ENCODE data around the gene USP54. TPM values are rescaled to one million over a fixed set of nuclear protein-coding genes. Genes with fewer than 3 reads are reported as not detected.

USP54 gene
- total RNA-seq, 1 experiment from 2014 or later, result 32.8 TPM

- no peaks in the 10 kb centered on the region for H3K36me3 ChIP-seq (ENCODE audit: control insufficient read depth, insufficient read depth, low read length)
- DNase-seq (ENCODE audit: low read depth, low spot score), result no peak
- H3K4me3 ChIP-seq (ENCODE audit: low read depth in 2 of 2, low read length in 2 of 2), result no peak overlapping the region
- no peaks in the 10 kb centered on the region for H3K9me3 ChIP-seq (ENCODE audit: control insufficient read depth, insufficient read depth, low read depth, low read length)
- no peak overlapping the region for H3K27ac ChIP-seq (ENCODE audit: low read length)
- no TSS peak for BruUV-seq (replicated peaks)
- ATAC-seq, result no peak
- no peaks in the 10 kb centered on the region for H3K4me1 ChIP-seq (ENCODE audit: control insufficient read depth, insufficient read depth, low read length)
- in situ Hi-C loops (cut with HindIII; ENCODE audit: low pct_unique_long_range_greater_than_20kb, low sequenced_read_pairs) (no loop called here), intact Hi-C loops (cut with micrococcal nuclease; ENCODE audit: unreplicated experiment) (no loop called here)
- H3K27me3 ChIP-seq (ENCODE audit: control insufficient read depth, insufficient read depth, low read length), result no peaks in the 10 kb centered on the region
- ChIA-PET CTCF (no interaction called here), POLR2A (no interaction called here)
- TF ChIP-seq, protein P1, sequence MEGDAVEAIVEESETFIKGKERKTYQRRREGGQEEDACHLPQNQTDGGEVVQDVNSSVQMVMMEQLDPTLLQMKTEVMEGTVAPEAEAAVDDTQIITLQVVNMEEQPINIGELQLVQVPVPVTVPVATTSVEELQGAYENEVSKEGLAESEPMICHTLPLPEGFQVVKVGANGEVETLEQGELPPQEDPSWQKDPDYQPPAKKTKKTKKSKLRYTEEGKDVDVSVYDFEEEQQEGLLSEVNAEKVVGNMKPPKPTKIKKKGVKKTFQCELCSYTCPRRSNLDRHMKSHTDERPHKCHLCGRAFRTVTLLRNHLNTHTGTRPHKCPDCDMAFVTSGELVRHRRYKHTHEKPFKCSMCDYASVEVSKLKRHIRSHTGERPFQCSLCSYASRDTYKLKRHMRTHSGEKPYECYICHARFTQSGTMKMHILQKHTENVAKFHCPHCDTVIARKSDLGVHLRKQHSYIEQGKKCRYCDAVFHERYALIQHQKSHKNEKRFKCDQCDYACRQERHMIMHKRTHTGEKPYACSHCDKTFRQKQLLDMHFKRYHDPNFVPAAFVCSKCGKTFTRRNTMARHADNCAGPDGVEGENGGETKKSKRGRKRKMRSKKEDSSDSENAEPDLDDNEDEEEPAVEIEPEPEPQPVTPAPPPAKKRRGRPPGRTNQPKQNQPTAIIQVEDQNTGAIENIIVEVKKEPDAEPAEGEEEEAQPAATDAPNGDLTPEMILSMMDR (IDR thresholded peaks at IDR 0.05), result no peak
- TF ChIP-seq, protein P2, sequence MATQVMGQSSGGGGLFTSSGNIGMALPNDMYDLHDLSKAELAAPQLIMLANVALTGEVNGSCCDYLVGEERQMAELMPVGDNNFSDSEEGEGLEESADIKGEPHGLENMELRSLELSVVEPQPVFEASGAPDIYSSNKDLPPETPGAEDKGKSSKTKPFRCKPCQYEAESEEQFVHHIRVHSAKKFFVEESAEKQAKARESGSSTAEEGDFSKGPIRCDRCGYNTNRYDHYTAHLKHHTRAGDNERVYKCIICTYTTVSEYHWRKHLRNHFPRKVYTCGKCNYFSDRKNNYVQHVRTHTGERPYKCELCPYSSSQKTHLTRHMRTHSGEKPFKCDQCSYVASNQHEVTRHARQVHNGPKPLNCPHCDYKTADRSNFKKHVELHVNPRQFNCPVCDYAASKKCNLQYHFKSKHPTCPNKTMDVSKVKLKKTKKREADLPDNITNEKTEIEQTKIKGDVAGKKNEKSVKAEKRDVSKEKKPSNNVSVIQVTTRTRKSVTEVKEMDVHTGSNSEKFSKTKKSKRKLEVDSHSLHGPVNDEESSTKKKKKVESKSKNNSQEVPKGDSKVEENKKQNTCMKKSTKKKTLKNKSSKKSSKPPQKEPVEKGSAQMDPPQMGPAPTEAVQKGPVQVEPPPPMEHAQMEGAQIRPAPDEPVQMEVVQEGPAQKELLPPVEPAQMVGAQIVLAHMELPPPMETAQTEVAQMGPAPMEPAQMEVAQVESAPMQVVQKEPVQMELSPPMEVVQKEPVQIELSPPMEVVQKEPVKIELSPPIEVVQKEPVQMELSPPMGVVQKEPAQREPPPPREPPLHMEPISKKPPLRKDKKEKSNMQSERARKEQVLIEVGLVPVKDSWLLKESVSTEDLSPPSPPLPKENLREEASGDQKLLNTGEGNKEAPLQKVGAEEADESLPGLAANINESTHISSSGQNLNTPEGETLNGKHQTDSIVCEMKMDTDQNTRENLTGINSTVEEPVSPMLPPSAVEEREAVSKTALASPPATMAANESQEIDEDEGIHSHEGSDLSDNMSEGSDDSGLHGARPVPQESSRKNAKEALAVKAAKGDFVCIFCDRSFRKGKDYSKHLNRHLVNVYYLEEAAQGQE (IDR thresholded peaks at IDR 0.05; ENCODE audit: insufficient read depth in 1 of 2, low read depth in 2 of 2, low read length in 1 of 2), result no peak
These were observed 53.4 kb downstream of the USP54 start for GRCh38 chr10:73537709-73538108.

- H3K36me3 ChIP-seq (ENCODE audit: control insufficient read depth, insufficient read depth, low read length), result no peaks in the 10 kb centered on the region
- DNase-seq (ENCODE audit: low read depth, low spot score) (no peak), ATAC-seq (no peak)
- no peaks in the 10 kb centered on the region for H3K4me1 ChIP-seq (ENCODE audit: control insufficient read depth, insufficient read depth, low read length)
- intact Hi-C loops (cut with micrococcal nuclease; ENCODE audit: unreplicated experiment) (no loop called here), in situ Hi-C loops (cut with HindIII; ENCODE audit: low pct_unique_long_range_greater_than_20kb, low sequenced_read_pairs) (no loop called here)
- no peak for TF ChIP-seq POLR2AphosphoS5 (IDR thresholded peaks at IDR 0.05; ENCODE audit: low read depth, low read length)
- TF ChIP-seq SIN3A (IDR thresholded peaks at IDR 0.05; ENCODE audit: borderline replicate concordance, insufficient read depth, low read depth, low read length), result no peak
- no peak for TF ChIP-seq TCF7L2 (IDR thresholded peaks at IDR 0.05; ENCODE audit: low read depth, low read length)
- TF ChIP-seq, protein P1 (IDR thresholded peaks at IDR 0.05), result no peak
- TF ChIP-seq, protein P2 (IDR thresholded peaks at IDR 0.05; ENCODE audit: insufficient read depth in 1 of 2, low read depth in 2 of 2, low read length in 1 of 2), result no peak
- no peaks in the 10 kb centered on the region for H3K27me3 ChIP-seq (ENCODE audit: control insufficient read depth, insufficient read depth, low read length)
- H3K9me3 ChIP-seq (ENCODE audit: control insufficient read depth, insufficient read depth, low read depth, low read length), result no peaks in the 10 kb centered on the region
- H3K4me3 ChIP-seq (ENCODE audit: low read depth in 2 of 2, low read length in 2 of 2), result no peak overlapping the region
- BruUV-seq (replicated peaks), result no TSS peak
- H3K27ac ChIP-seq (ENCODE audit: low read length), result no peak overlapping the region
- CTCF ChIA-PET, result no interaction called here
- POLR2A ChIA-PET, result no interaction called here
These were observed 53.9 kb downstream of the USP54 start for GRCh38 chr10:73537288-73537687.
